SJSA1 (cell line): ENCODE measurements around the gene CCT7. TPM values are rescaled to one million over a fixed set of nuclear protein-coding genes. Genes with fewer than 3 reads are reported as not detected.
A peak's percentile ranks its signal among the peaks of the same experiment; 100 is the strongest.

Experiments
- DNase-seq, 2 experiments: peaks; one replicate each; pipeline ENCODE4 v3.0.0-alpha.2; 2015 to 2020; ENCODE audit warnings: low spot score in 2 of 2, low read depth in 1 of 2
- H3K27ac ChIP-seq: fragments of 250-450 bp; sonication (Bioruptor Pico); 2 replicates; pipeline ENCODE4 v1.5.1; 2020; ENCODE audit warnings: mild to moderate bottlenecking, moderate library complexity
- H3K27me3 ChIP-seq: fragments of 250-450 bp; sonication (Bioruptor Pico); replicated peaks from 2 replicates; pipeline ENCODE4 v1.5.1; 2020; ENCODE audit warnings: mild to moderate bottlenecking, moderate library complexity
- H3K36me3 ChIP-seq: fragments of 250-450 bp; sonication (Bioruptor Pico); 2 replicates; pipeline ENCODE4 v1.5.1; 2020; ENCODE audit warnings: mild to moderate bottlenecking
- H3K4me1 ChIP-seq: fragments of 250-450 bp; sonication (Bioruptor Pico); replicated peaks from 2 replicates; pipeline ENCODE4 v1.6.1; 2021; ENCODE audit warnings: mild to moderate bottlenecking
- H3K4me3 ChIP-seq: fragments of 250-450 bp; sonication (Bioruptor Pico); 2 replicates; pipeline ENCODE4 v1.5.1; 2020; ENCODE audit warnings: mild to moderate bottlenecking
- H3K9me3 ChIP-seq: fragments of 250-450 bp; sonication (Bioruptor Pico); replicated peaks from 2 replicates; pipeline ENCODE4 v1.5.1; 2020; ENCODE audit warnings: mild to moderate bottlenecking
- total RNA-seq: library from RNA; depleted of rRNA; stranded (reverse); fragments of >200 nt; shearing (Covaris generic); gene quantifications from 2 replicates; pipeline ENCODE4 v1.2.3, GENCODE V29; 2014

Gene CCT7
- total RNA-seq, 1 experiment from 2014 or later, result 570 TPM

GRCh38 chr2:73282924-73283544 lies 48.9 kb downstream of the CCT7 start:
- H3K36me3 ChIP-seq, result no peaks in the 10 kb centered on the region; the same call in 1 of the 2 replicates
- H3K27me3 ChIP-seq, result peaks cover 31% of the 10 kb centered on the region
- peaks cover 4% of the 10 kb centered on the region for H3K4me1 ChIP-seq
- H3K9me3 ChIP-seq, result no peaks in the 10 kb centered on the region
- H3K4me3 ChIP-seq, result no peak overlapping the region
- no peak for DNase-seq
- no peak overlapping the region for H3K27ac ChIP-seq

DNA sequence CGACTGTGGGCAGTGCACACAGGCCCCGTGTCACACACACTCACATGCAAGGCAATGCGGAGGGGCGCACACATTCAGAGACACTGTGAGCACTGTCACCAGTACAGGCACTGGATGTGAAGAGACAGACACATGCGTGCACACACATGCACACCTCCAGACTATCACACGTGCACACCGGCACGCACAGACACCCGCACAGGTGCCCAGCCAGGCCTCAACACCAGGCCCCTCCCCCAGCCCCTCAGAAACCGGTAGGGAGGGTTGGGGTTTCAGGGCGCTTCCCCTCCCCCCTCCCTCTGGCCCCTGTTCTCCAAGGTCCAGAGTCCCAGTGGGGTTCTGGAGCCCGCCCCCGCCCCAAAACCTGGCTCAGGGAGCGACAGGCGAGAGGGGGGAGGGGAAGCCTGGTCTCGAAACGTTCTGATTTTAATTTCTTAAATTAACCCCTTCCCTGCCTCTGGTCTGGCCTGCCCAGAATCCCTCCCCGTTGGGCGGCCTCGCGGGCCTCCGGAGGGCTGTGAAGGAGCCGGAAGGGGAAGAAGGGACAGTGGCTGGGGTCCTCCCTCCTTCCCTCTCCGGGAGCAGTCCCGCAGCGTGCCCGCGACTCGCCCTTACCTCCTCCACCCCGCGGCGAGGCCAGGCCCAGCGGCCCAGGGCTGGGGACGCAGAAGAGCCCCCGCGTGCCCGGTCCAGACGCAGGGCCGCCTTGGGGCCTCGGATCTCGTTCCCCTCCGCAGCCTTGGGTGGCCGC lies 49.6 kb downstream of the CCT7 start:
- Histone ChIP-seq H3K36me3 (no peaks in the 10 kb centered on the region; the same call in 1 of the 2 replicates), H3K27me3 (peaks cover 38% of the 10 kb centered on the region), H3K9me3 (no peaks in the 10 kb centered on the region), H3K27ac (no peak overlapping the region), H3K4me1 (peaks cover 4% of the 10 kb centered on the region), H3K4me3 (peak overlapping the region; percentile 35)
- no peak for DNase-seq

- no peak for DNase-seq
- Histone ChIP-seq H3K4me1 (peaks cover 4% of the 10 kb centered on the region), H3K9me3 (no peaks in the 10 kb centered on the region), H3K27ac (no peak within 1 kb of the TSS), H3K27me3 (peaks cover 45% of the 10 kb centered on the region), H3K4me3 (peak within 1 kb of the TSS; percentile 35), H3K36me3 (no peaks in the 10 kb centered on the region; the same call in 1 of the 2 replicates)
Observed at GRCh38 chr2:73284296-73285158, 50.4 kb downstream of the CCT7 start, which contains the start of gene FBXO41. Gene FBXO41, minus strand, starts transcription at chr2:73284478. Its CDS starts 14,848 bp downstream, at chr2:73269630.

- Histone ChIP-seq H3K9me3 (no peaks in the 10 kb centered on the region), H3K4me1 (peaks cover 4% of the 10 kb centered on the region), H3K27me3 (peaks cover 52% of the 10 kb centered on the region), H3K4me3 (no peak overlapping the region), H3K36me3 (no peaks in the 10 kb centered on the region; the same call in 1 of the 2 replicates), H3K27ac (no peak overlapping the region)
- no peak for DNase-seq
Observed at GRCh38 chr2:73285159-73285739, 51.1 kb downstream of the CCT7 start.

- Histone ChIP-seq H3K4me3 (no peak overlapping the region), H3K4me1 (peaks cover 6% of the 10 kb centered on the region), H3K9me3 (peaks cover under 1% of the 10 kb centered on the region; the same call in 1 of the 2 replicates), H3K27me3 (peaks cover 61% of the 10 kb centered on the region), H3K36me3 (no peaks in the 10 kb centered on the region; the same call in 1 of the 2 replicates), H3K27ac (no peak overlapping the region)
- no peak for DNase-seq
Observed at GRCh38 chr2:73286134-73286655, 52.1 kb downstream of the CCT7 start.

DNA sequence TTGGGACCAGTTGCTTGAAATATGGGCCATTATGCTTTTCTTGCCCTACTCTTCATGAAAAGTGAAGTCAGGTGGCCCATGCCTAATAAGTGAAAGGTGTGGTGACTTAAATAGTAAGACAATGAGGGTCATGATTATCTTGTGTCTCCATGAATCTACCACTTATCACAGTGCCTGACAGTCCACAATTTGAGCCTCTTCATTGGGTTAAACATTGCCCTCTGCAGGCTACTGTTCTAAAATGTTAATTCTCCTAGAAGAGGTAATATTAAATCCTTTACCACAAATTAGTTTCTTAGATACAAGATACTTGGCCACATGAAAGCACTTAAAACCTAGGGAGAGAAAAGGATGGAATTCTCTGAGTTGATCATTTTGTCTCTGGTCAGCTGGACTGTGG lies 55.2 kb downstream of the CCT7 start:
- DNase-seq, result no peak
- Histone ChIP-seq H3K9me3 (peaks cover 2% of the 10 kb centered on the region; the same call in 1 of the 2 replicates), H3K4me3 (no peak overlapping the region), H3K4me1 (peaks cover 22% of the 10 kb centered on the region), H3K36me3 (no peaks in the 10 kb centered on the region), H3K27ac (no peak overlapping the region), H3K27me3 (peaks cover 82% of the 10 kb centered on the region)

- Histone ChIP-seq H3K27me3 (peaks cover 82% of the 10 kb centered on the region), H3K4me3 (no peak overlapping the region), H3K36me3 (no peaks in the 10 kb centered on the region), H3K9me3 (peaks cover 2% of the 10 kb centered on the region; the same call in 1 of the 2 replicates), H3K4me1 (peaks cover 19% of the 10 kb centered on the region), H3K27ac (no peak overlapping the region)
- no peak for DNase-seq
Observed at GRCh38 chr2:73290049-73290839, 56.1 kb downstream of the CCT7 start.

DNA sequence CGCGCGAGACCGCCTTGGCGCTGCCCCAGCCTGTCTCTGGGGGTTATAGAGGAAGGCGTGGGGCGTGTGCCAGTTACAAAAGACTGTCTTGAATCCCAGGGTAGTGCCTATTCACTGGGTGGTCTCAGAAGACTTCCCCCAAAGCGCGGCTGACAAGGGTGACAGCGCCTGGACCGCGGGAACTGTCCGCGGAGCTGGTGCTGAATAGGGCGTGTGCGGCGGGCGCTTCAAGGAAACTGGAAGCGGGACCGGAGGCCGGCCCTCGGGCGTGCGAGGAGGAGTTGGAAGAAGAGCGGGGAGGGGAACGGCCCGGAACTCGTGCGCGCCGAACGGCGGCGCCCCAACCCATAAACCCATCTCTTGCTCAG lies 57.0 kb downstream of the CCT7 start:
- peak; percentile 50 for DNase-seq

DNA sequence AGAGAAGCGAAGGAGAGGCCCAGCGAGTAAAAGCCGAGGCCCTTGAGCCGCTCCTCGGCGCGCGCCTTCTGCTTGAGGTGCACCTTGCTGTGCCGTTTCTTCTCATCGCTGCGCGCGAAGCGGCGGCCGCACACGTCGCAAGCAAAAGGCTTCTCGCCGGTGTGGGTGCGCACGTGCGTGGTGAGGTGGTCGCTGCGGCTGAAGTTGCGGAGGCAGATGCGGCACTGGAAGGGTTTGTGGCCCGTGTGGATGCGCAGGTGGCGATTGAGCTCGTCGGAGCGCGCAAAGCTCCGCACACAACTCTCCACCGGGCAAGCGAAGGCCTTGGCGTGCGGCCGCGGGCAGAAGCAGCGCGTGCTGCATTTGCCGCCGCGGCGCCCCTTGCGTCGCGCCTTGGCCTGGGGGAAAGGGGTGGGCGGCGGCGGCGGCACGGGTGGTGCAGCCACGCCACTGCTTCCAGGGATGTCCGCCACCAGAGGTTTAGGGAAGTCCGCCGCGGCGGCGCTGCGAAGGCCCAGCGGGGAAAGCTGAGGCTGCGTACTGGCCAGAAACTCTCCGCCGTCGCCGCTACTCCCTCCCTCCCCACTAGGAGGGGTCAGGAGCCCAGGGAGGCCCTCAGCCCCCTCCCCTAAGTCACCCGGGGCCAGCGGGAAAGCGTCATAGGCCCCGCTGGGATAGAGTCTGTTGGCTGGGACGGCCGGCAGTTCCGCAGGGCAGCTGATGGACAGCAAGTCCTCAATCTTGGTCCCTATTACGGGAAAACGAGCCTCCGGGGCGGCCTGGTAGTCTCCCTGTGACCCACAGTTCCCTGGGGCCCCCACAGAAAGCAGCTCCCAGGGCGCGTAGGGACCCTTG lies 57.6 kb downstream of the CCT7 start:
- no peak overlapping the region for H3K27ac ChIP-seq
- no peak overlapping the region for H3K4me3 ChIP-seq
- peaks cover 19% of the 10 kb centered on the region for H3K4me1 ChIP-seq
- no peak for DNase-seq
- no peaks in the 10 kb centered on the region for H3K36me3 ChIP-seq
- peaks cover 90% of the 10 kb centered on the region for H3K27me3 ChIP-seq
- peaks cover 2% of the 10 kb centered on the region; the same call in 1 of the 2 replicates for H3K9me3 ChIP-seq

More for the DNA sequence above, 57.0 kb downstream of the CCT7 start:
- H3K27me3 ChIP-seq, result peaks cover 84% of the 10 kb centered on the region
- no peak overlapping the region for H3K27ac ChIP-seq
- no peak overlapping the region for H3K4me3 ChIP-seq
- H3K9me3 ChIP-seq, result peaks cover 2% of the 10 kb centered on the region; the same call in 1 of the 2 replicates
- H3K36me3 ChIP-seq, result no peaks in the 10 kb centered on the region
- peaks cover 19% of the 10 kb centered on the region for H3K4me1 ChIP-seq

GRCh38 chr2:73292316-73292905 lies 58.3 kb downstream of the CCT7 start:
- Histone ChIP-seq H3K27ac (no peak overlapping the region), H3K4me3 (no peak overlapping the region), H3K4me1 (peaks cover 19% of the 10 kb centered on the region), H3K27me3 (peaks cover 96% of the 10 kb centered on the region), H3K9me3 (peaks cover 2% of the 10 kb centered on the region; the same call in 1 of the 2 replicates), H3K36me3 (no peaks in the 10 kb centered on the region)
- DNase-seq, result no peak

DNA sequence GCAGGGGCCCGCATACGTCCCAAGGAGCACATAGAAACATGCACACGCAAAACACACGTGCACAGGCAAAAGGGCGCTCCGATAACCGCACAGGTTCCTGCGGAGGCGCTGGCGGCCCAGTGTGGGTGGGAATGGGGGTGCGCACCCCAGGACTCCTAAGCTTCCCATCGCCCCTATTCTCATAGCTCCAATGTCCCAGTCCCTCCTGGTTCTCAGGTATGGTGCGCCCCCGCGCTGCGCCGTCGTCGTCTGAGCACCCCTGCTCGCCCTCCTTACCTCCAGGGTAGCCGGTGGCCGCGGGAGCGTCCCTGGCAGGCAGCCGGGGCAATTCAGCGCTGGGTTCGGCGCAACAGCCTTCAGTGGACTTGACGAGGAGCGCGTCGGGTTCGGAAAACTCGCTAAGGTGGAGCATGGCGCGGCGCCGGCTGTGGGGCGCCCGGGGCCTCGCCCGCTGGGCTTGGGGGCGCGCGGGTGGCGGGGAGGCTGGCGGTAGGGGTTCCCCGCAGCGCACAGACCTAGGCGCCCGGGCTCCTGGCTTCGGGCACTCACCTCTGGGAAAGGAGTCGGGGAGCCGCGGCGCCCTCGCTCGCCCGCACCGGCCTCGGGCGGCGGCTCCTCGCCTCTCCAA lies 58.9 kb downstream of the CCT7 start:
- no peaks in the 10 kb centered on the region for H3K36me3 ChIP-seq
- H3K9me3 ChIP-seq, result peaks cover 2% of the 10 kb centered on the region; the same call in 1 of the 2 replicates
- H3K4me3 ChIP-seq, result peak overlapping the region; percentile 35
- peaks cover 19% of the 10 kb centered on the region for H3K4me1 ChIP-seq
- no peak overlapping the region for H3K27ac ChIP-seq
- H3K27me3 ChIP-seq, result peaks cover 96% of the 10 kb centered on the region
- DNase-seq, result no peak
